Endothelial cell of umbilical vein (primary cell): Measurements from ENCODE around the gene DNAH1. TPM values are rescaled to one million over a fixed set of nuclear protein-coding genes. Genes with fewer than 3 reads are reported as not detected.

Experiments
- BruUV-seq: library from RNA; stranded (reverse); fragments of 400-500 nt; replicated peaks from 2 replicates; lab custom pipeline; 2021; lab: Mats Ljungman, UMichigan
- CTCF ChIA-PET: fragments of 300-600, 350-600 bp; sonication (Branson Sonifier 250); formaldehyde crosslinking; loops from one replicate; lab custom pipeline; 2021; ENCODE audit warnings: antibody characterized with exemption, inconsistent platforms; lab: Charles Lee
- POLR2A ChIA-PET: fragments of 300-600, 350-600 bp; sonication (Branson Sonifier 250); formaldehyde crosslinking; loops from one replicate; lab custom pipeline; 2021; ENCODE audit warnings: antibody characterized with exemption, inconsistent platforms; lab: Charles Lee
- DNase-seq: peaks from one replicate; pipeline ENCODE4 v3.0.0-alpha.2; 2011; ENCODE audit warnings: low read depth, low spot score
- FAIRE-seq: peaks from 2 replicates; lab custom pipeline; 2011; peaks lifted over from hg19 to GRCh38; lab: Jason Lieb, UNC
- H2AFZ ChIP-seq: 2 replicates; pipeline ENCODE4 v1.6.0; 2012; ENCODE audit warnings: low read depth, low read length, control low read depth, inconsistent platforms
- H3K27ac ChIP-seq: 2 replicates; pipeline ENCODE4 v1.5.1; 2011; ENCODE audit warnings: low read depth, mild to moderate bottlenecking, control low read depth, low read length, moderate library complexity; ENCODE audit not compliant: insufficient read depth
- H3K27me3 ChIP-seq, 2 experiments: 2 replicates each; pipeline versions ENCODE4 v1.6.0 to v1.6.1; 2011; ENCODE audit warnings: low read length in 2 of 2, mixed read lengths in 1 of 2; ENCODE audit not compliant: control insufficient read depth in 2 of 2, insufficient read depth in 2 of 2
- H3K36me3 ChIP-seq, 2 experiments: 2 replicates in 1 of 2; 3 replicates in 1 of 2; pipeline ENCODE4 v1.5.1; 2011; ENCODE audit warnings: low read length in 2 of 2, mild to moderate bottlenecking in 1 of 2, moderate library complexity in 1 of 2; ENCODE audit not compliant: control insufficient read depth in 2 of 2, insufficient read depth in 2 of 2; ENCODE audit errors: extremely low read depth in 1 of 2
- H3K4me1 ChIP-seq: 3 replicates; pipeline ENCODE4 v1.5.1; 2011; ENCODE audit warnings: mild to moderate bottlenecking, low read length; ENCODE audit not compliant: control insufficient read depth, insufficient read depth; ENCODE audit errors: extremely low read depth
- H3K4me2 ChIP-seq: 2 replicates; pipeline ENCODE4 v1.6.1; 2011; ENCODE audit warnings: low read length, control low read depth, mixed read lengths; ENCODE audit not compliant: insufficient read depth
- H3K4me3 ChIP-seq, 3 experiments: fragments of 200-600 bp in 1 of 3; sonication (generic), shearing (Covaris generic) in 1 of 3; replicated peaks in 1 of 3; 2 replicates each; pipeline ENCODE4 v1.5.1; 2011 to 2016; ENCODE audit warnings: control low read depth in 3 of 3, low read length in 3 of 3, mild to moderate bottlenecking in 2 of 3, inconsistent platforms in 1 of 3, low read depth in 1 of 3, moderate library complexity in 1 of 3; ENCODE audit not compliant: insufficient read depth in 1 of 3
- H3K79me2 ChIP-seq: 2 replicates; pipeline ENCODE4 v1.6.0; 2012; ENCODE audit warnings: low read length, inconsistent platforms; ENCODE audit not compliant: control insufficient read depth, insufficient read depth
- H3K9ac ChIP-seq: replicated peaks from 2 replicates; pipeline ENCODE3; 2011; ENCODE audit warnings: low read length, control low read depth; ENCODE audit not compliant: insufficient read depth; ENCODE audit errors: extremely low read depth
- H3K9me1 ChIP-seq: replicated peaks from 3 replicates; pipeline ENCODE4 v1.6.0; 2011; ENCODE audit warnings: mild to moderate bottlenecking, low read length; ENCODE audit not compliant: control insufficient read depth, insufficient read depth; ENCODE audit errors: extremely low read depth
- H3K9me3 ChIP-seq: replicated peaks from 2 replicates; pipeline ENCODE4 v1.5.1; 2012; ENCODE audit warnings: low read length, inconsistent platforms; ENCODE audit not compliant: control insufficient read depth, insufficient read depth
- H4K20me1 ChIP-seq: replicated peaks from 2 replicates; pipeline ENCODE3; 2011; ENCODE audit warnings: mild to moderate bottlenecking, low read length; ENCODE audit not compliant: control insufficient read depth, insufficient read depth; ENCODE audit errors: extremely low read depth
- CTCF ChIP-seq, 2 donors: IDR thresholded peaks; 1 replicate in 1 of 2; 2 replicates in 1 of 2; pipeline ENCODE4 v1.5.1; 2011; ENCODE audit warnings: low read length in 2 of 2, mild to moderate bottlenecking in 2 of 2, moderate library complexity in 2 of 2, control low read depth in 1 of 2, inconsistent platforms in 1 of 2, low read depth in 1 of 2; ENCODE audit not compliant: insufficient read depth in 1 of 2; ENCODE audit errors: extremely low read depth in 1 of 2
- EZH2 ChIP-seq: IDR thresholded peaks from 2 replicates; pipeline ENCODE4 v1.6.1; 2012; ENCODE audit warnings: borderline replicate concordance, low read depth, mild to moderate bottlenecking, moderate library complexity, low read length, inconsistent platforms; ENCODE audit not compliant: severe bottlenecking
- FOS ChIP-seq: IDR thresholded peaks from 2 replicates; pipeline ENCODE4 v1.6.1; 2011; ENCODE audit warnings: mild to moderate bottlenecking, low read length, moderate library complexity, borderline replicate concordance; ENCODE audit not compliant: insufficient read depth
- GATA2 ChIP-seq: IDR thresholded peaks from 2 replicates; pipeline ENCODE4 v1.7.0; 2011; ENCODE audit warnings: low read depth, mild to moderate bottlenecking, moderate library complexity, mixed read lengths, low read length; ENCODE audit not compliant: insufficient read length, insufficient read depth
- MAX ChIP-seq: IDR thresholded peaks from 2 replicates; pipeline ENCODE4 v1.6.1; 2011; ENCODE audit not compliant: insufficient read depth, insufficient read length
- MYC ChIP-seq: IDR thresholded peaks from one replicate; pipeline ENCODE4 v1.6.1; 2011; ENCODE audit warnings: mild to moderate bottlenecking, low read depth, low read length
- POLR2A ChIP-seq: IDR thresholded peaks from 2 replicates; pipeline ENCODE4 v1.6.1; 2012; ENCODE audit warnings: low read depth, mild to moderate bottlenecking, control low read depth, low read length
- POLR2AphosphoS5 ChIP-seq: IDR thresholded peaks from 2 replicates; pipeline ENCODE4 v1.6.1; 2012; ENCODE audit warnings: low read depth, mild to moderate bottlenecking, control low read depth, low read length, moderate library complexity; ENCODE audit not compliant: insufficient read depth
- dilution Hi-C: fragments of 300-500 bp; cut with MboI; formaldehyde crosslinking; loops from one replicate; pipeline ENCODE4 v1.15.0; 2019; ENCODE audit warnings: low sequenced_read_pairs; ENCODE audit not compliant: extremely low pct_ligation_motif_present
- intact Hi-C: fragments of 100-400 bp; cut with micrococcal nuclease; formaldehyde crosslinking; loops from one replicate; pipeline ENCODE4 v1.10.0; 2022
- polyA plus RNA-seq, 4 experiments: library from polyadenylated mRNA; depleted of rRNA in 3 of 4; stranded (reverse) in 3 of 4; unstranded in 1 of 4; fragments of >200 nt; gene quantifications; 2 replicates each; pipeline versions ENCODE4 v1.2.1 to v1.2.3, GENCODE V29; 2011 to 2012; ENCODE audit warnings: missing spikeins in 1 of 4
- total RNA-seq: library from RNA; stranded (reverse); gene quantifications from 2 replicates; pipeline ENCODE4 v1.2.3, GENCODE V29; 2021

The DNAH1 gene
- total and polyA plus RNA-seq, 2 donors (not counting 3 experiments of a cell fraction or from before 2014, with no cell fraction given) = 5.8 to 6.0 TPM

DNA sequence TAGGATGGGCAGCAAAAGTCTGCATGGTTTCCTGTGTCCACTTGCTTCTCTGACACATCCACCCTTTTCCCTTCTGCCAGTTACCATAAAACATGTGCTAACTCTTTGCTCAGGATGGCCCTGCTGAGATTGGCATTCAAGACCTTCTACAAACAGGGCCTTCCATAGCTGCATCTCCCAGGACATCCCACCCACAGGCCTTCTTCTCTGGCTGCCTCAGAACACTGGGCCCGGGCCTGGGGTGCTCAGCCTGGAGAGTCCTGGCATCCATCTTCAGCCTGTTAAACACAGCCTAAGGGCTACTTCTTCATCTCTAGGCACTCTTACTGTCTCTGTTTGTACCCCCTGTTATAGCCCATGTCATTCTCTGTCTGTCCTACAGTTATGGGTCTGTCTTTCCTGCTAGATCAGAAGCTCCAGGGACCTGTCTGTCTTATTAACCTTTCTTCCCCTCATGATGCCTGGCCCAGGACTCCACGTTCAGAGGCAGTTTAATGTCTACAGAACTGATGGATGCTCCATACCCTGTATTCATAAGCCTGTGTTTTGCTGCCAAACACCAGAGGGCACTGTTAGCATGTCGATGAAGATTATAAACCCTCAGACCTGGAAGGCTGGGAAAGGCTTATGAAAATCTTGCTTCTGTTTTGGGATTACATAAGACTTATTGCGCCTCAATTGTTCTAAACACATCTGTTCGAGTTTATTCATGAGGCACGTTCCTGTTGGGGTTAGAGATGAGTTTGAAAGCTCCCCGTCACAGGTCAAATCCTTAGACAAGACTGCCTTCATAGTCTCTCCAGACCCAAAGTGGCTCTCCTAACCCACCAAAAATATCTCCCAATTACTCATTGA, 112.3 kb downstream of the DNAH1 start:
- peak overlapping the region; percentile 64 for H3K9ac ChIP-seq
- H3K36me3 ChIP-seq = no peaks in the 10 kb centered on the region
- H3K9me3 ChIP-seq = no peaks in the 10 kb centered on the region
- H3K27ac ChIP-seq = peak overlapping the region; percentile 96
- no peak for TF ChIP-seq MYC
- TF ChIP-seq CTCF (IDR thresholded peaks at IDR 0.05; ENCODE audit: extremely low read depth in 1 of 2, insufficient read depth in 1 of 2, low read depth in 1 of 2, low read length in 2 of 2) = peak; percentile 70 to 79
- no peak for TF ChIP-seq EZH2
- no peak for TF ChIP-seq POLR2AphosphoS5
- no peak for TF ChIP-seq FOS
- no peak for TF ChIP-seq POLR2A
- TF ChIP-seq MAX = no peak
- no peak for TF ChIP-seq GATA2
- ChIA-PET CTCF (interaction anchor here (0.5 to 10.2 kb wide), 13 partner anchors 10 to 208 kb away, joined by 3 to 243 read pairs (median 4); partner anchors contain the start of genes SEMA3G and TWF2), POLR2A (no interaction called here)
- peak; percentile 85 for DNase-seq
- H3K4me3 ChIP-seq = no peak overlapping the region
- H4K20me1 ChIP-seq = no peaks in the 10 kb centered on the region
- H3K4me1 ChIP-seq = peaks cover 25% of the 10 kb centered on the region
- intact Hi-C loops = loop anchor here (1.0 to 5.0 kb wide), 4 partner anchors 16 to 254 kb away; partner anchors contain the start of gene STAB1
- dilution Hi-C loops = no loop called here
- H3K4me2 ChIP-seq = no peak overlapping the region
- no peaks in the 10 kb centered on the region for H3K79me2 ChIP-seq
- FAIRE-seq = peak; percentile 99
- H2AFZ ChIP-seq = no peak overlapping the region
- no peaks in the 10 kb centered on the region for H3K27me3 ChIP-seq
- no peaks in the 10 kb centered on the region for H3K9me1 ChIP-seq
- no TSS peak for BruUV-seq
